Astrocyte of the spinal cord (primary cell): Measurements from ENCODE around the gene FLT4.

Experiments
- DNase-seq: peaks from one replicate; pipeline ENCODE4 v3.0.0; 2011; ENCODE audit warnings: low read depth, low spot score
- H3K4me3 ChIP-seq: 2 replicates; pipeline ENCODE4 v1.5.1; 2011; ENCODE audit warnings: low read depth, mild to moderate bottlenecking, low read length, moderate library complexity
- in situ Hi-C: cut with HindIII; loops from 2 replicates; pipeline ENCODE4 v1.10.0; 2017; ENCODE audit warnings: low sequenced_read_pairs
- TF ChIP-seq, protein P1 (sequence below): IDR thresholded peaks from 2 replicates; pipeline ENCODE4 v1.5.1; 2012; ENCODE audit warnings: low read depth, mild to moderate bottlenecking, low read length, inconsistent platforms

FLT4 gene

DNA sequence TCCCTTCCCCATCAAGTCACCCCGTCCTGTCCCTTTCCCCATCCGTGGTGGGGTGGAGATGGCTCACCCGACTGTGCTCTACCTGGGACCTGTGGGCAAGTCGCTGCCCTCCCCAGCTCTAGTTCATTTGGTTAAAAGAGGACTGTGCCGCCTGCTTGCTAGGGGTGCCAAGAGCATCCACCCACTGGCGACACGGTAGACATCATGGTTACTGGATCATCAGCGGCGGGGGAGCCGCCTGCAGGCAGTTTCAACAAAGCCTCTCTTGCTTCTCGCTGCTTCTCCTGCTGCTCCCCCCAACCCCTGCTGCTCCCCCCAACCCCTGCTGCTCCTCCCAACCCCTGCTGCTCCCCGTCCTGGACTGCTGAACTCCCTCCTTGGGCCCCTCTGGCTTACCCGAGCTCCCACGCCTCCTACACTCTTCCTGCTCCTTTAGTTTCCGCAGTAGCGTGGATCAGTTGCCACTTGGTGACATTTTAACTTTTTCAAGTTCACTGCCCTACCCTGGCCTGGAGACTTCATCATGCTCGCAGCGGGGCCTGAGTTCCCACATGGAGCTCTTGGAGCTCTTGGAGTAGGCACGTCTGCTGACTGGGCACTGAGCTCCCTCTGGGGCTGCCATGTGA is 36.1 kb downstream of the FLT4 start:
- no peak overlapping the region for H3K4me3 ChIP-seq
- in situ Hi-C loops: no loop called here
- no peak for DNase-seq
- TF ChIP-seq, protein P1, sequence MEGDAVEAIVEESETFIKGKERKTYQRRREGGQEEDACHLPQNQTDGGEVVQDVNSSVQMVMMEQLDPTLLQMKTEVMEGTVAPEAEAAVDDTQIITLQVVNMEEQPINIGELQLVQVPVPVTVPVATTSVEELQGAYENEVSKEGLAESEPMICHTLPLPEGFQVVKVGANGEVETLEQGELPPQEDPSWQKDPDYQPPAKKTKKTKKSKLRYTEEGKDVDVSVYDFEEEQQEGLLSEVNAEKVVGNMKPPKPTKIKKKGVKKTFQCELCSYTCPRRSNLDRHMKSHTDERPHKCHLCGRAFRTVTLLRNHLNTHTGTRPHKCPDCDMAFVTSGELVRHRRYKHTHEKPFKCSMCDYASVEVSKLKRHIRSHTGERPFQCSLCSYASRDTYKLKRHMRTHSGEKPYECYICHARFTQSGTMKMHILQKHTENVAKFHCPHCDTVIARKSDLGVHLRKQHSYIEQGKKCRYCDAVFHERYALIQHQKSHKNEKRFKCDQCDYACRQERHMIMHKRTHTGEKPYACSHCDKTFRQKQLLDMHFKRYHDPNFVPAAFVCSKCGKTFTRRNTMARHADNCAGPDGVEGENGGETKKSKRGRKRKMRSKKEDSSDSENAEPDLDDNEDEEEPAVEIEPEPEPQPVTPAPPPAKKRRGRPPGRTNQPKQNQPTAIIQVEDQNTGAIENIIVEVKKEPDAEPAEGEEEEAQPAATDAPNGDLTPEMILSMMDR: no peak

DNA sequence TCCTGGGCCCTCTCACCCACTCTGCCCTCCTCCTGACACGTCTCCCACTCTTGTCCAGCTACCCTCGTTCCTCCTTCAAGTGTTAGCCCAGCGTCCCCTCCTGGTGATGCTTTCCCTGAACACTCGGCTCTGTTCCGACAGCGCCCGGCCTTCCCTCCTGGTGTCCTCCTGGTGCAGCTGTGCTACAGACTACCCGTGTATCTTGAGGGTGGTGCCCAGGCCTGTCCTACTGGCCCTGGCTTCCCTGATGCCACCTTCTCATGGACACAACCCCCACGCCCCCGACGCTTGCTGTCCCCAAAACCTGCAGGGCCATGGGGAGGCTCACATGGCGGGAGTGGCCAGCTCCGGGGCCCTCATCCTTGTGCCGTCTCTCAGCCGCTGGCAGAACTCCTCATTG is 36.7 kb downstream of the FLT4 start:
- in situ Hi-C loops: no loop called here
- H3K4me3 ChIP-seq: no peak overlapping the region
- TF ChIP-seq, protein P1: no peak
- no peak for DNase-seq

DNA sequence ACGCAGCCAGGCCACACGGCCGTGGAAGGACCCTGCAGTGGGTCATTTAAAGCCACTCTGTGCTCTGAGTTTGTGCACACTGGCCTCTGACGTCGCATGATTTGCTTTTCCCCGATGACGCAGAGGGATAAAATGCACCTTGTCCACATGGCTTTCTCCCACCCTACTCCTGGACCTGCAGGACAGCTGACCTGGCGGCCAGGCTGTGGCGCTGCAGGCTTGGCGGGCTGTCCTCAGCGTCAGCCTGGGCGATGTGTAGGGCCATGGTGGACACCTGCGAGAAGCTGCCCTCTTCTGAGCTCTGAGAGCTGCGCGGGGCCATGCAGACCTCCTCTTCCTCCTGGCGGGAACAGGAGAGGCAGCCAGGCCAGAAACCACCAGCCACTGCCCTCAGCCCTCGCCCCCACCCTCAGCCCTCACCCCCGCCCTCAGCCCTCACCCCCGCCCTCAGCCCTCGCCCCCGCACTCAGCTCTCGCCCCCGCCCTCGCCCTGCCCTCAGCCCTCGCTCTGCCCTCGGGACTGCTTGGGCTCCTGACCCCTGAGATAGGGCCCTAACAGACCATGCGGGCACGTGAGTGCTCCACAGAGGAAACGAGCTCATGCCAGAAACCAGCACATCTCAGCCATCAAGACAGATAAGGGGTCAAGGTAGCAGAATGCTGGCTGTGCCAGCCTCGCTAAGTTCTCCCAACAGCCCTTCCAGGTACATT is 38.1 kb downstream of the FLT4 start:
- in situ Hi-C loops: no loop called here
- no peak for DNase-seq
- TF ChIP-seq, protein P1: no peak
- H3K4me3 ChIP-seq: no peak overlapping the region

DNA sequence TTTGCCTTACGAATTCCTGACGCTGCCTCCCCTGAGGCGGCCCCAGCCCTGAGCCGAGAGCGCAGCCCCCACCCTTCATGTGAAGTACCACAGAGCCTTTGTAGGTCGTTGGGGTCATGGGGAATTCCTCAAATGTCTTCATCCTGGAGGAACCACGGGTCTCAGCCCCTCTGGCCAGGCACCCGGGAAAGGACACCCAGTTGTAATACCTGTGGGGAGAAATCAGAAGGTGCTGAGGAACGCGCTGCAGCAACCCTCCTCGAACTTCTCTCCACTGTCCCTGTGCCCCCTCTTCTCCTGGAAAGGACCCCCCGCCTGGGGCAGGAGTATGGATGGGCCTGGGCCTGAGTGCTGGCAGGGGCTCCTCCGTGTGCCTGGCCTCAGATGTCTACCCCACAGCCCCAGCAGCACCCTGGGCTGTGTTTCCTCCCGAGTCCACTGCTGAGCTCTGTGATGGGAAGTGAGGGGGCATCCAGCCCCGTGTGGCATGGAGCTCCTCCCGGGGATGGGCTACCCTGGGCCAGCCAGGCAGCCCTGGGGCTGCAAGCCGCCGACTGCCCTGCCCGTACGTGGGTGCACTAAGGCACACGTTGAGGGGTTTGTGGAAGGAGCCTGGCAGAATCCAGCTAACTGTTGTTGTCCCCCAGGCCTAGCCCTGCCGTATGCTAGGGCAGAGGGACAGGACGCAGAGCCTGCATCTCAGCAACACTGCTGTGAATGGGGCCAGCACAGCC is 39.4 kb downstream of the FLT4 start:
- TF ChIP-seq, protein P1: no peak
- no peak for DNase-seq
- no peak overlapping the region for H3K4me3 ChIP-seq
- in situ Hi-C loops: no loop called here

DNA sequence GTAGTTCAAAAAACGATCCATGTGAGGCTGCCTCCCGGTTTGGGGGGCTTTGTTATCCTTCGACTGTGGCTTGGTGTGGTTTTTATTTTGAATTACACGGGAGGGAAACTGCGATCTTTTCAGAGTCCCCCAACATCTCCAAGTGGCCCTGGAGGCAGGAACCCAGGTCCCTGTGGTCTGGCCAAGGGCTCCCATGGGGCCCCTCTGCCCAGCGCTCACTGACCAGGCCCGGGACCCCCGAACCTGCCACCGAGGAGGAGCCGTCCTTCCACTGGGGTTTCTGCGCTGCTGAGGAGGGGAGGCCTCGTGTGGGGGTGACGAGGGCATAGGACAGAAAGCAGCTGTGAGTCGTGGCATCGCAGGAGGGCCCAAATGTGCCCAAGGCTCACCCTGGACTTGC is 40.0 kb downstream of the FLT4 start:
- no peak for DNase-seq
- no peak overlapping the region for H3K4me3 ChIP-seq
- in situ Hi-C loops: no loop called here
- TF ChIP-seq, protein P1: no peak

DNA sequence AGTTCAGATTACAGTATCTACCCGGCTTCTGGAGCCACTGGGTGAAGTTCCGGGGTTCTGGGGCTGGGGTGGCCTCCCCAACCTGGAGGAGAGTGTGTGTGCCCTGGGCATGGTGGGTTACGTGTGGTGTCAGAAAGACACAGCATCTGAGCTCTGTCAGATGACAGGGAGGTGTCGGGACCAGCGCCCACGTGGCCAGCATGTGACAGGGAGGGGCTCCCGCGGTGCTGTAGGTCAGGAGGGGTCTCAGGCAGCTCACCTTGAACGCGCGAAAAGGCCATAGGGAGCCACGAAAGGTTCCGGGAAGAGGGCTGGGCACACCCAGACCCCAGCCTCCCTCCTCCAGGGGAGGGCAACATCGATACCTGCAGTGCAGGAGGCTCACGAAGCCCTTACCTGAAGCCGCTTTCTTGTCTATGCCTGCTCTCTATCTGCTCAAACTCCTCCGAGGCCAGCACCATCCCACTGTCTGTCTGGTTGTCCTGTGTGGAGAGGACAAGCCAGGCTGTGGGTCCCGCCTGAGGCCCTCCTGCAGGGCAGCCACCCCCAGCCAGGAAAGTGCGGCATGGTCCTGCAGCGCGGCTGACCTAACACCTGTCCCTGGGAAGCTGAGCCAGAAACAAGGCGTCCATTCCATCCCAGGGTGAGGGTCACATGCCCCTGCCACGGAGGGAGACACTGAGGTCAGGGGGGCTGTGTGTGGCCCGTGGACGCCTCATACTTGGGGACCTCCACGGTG is 40.7 kb downstream of the FLT4 start:
- TF ChIP-seq, protein P1: no peak
- in situ Hi-C loops: no loop called here
- H3K4me3 ChIP-seq: no peak overlapping the region
- DNase-seq: no peak
